Activated CD8-positive, alpha-beta memory T cell treated with anti-CD3 and anti-CD28 coated beads for 36 hours (primary cell): ENCODE results near the gene CHRNE. TPM values are rescaled to one million over a fixed set of nuclear protein-coding genes. Genes with fewer than 3 reads are reported as not detected.

Experiments used
- CTCF ChIA-PET: fragments of 350-600 bp; sonication (Branson Sonifier 250); formaldehyde crosslinking; loops from one replicate; lab custom pipeline; 2021; ENCODE audit warnings: antibody characterized with exemption; lab: Charles Lee
- POLR2A ChIA-PET: fragments of 350-600 bp; sonication (Branson Sonifier 250); formaldehyde crosslinking; loops from one replicate; lab custom pipeline; 2021; ENCODE audit warnings: antibody characterized with exemption; lab: Charles Lee
- total RNA-seq, 2 experiments: library from RNA; stranded (reverse); gene quantifications; one replicate each; pipeline ENCODE4 v1.2.3, GENCODE V29; 2021

Gene CHRNE
- total RNA-seq, 2 experiments from 2014 or later, result 0.38 to 0.42 TPM

DNA sequence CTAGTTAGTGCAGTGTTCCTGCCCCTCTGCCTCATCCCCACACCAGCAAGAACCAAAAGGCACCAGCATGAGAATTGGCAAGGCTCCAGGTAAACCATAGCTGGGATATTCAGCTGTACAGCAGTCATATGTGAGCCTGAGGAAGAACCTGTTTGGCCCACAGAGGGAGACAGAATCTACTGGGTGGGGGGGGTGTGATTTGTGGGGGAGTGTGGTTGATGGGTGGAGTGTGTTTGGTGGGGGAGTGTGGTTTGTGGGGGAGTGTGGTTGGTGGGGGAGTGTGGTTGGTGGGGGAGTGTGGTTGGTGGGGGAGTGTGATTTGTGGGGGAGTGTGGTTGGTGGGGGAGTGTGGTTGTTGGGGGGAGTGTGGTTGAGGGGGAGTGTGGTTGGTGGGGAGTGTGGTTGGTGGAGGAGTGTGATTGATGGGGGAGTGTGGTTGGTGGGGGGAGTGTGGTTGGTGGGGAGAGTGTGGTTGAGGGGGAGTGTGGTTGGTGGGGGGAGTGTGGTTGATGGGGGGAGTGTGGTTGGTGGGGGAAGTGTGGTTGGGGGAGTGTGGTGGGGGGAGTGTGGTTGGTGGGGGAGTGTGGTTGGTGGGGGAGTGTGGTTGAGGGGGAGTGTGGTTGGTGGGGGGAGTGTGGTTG is 50.2 kb downstream of the CHRNE start:
- CTCF ChIA-PET, result no interaction called here
- POLR2A ChIA-PET, result interaction anchor here (0.6 to 0.7 kb wide), 2 partner anchors 18 to 226 kb away, joined by 4 read pairs; partner anchors contain the start of gene ZFP3

DNA sequence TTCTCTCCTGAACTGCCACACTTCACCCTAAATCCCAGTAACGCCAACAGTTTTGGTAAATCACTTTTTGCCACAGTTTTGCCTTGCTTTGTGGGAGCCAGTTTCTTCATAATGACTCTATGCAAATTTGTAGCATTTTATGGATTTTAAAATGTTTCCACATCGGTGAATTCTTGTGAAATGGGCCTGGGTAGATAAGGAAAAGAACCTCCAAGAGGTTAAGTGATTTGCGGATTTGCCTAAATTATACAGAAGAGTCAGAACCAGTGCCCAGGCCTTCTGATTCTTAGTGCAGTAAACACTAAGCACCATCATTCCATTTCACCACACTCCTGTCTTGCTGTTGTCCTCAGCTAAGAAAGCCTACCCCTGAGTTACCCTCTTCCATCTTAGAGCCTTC is 51.8 kb downstream of the CHRNE start:
- POLR2A ChIA-PET, result no interaction called here
- CTCF ChIA-PET, result interaction anchor here (1.0 kb wide), 1 partner anchor 141 kb away, joined by 3 read pairs; no protein-coding TSS in a partner anchor

DNA sequence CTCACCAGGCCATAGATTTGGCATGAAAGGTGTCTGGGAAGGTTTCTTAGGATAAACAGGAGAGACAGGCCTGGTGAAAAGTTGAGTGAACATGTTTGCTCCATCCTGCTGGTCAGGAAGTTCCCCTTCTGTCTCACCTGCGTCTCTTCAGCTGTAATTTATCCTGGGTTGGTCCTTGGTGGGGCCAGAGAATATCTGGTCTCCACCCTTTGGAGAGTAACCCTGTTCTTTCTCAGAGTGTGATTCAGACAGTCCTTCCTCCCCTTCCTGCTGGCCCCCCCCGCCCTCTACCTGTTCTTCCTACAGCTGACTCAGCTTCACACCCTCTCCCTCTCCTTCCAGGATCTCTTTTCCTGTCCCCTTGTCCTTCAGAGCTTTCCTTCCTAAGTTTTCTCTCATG is 52.7 kb downstream of the CHRNE start:
- ChIA-PET POLR2A (no interaction called here), CTCF (no interaction called here)

DNA sequence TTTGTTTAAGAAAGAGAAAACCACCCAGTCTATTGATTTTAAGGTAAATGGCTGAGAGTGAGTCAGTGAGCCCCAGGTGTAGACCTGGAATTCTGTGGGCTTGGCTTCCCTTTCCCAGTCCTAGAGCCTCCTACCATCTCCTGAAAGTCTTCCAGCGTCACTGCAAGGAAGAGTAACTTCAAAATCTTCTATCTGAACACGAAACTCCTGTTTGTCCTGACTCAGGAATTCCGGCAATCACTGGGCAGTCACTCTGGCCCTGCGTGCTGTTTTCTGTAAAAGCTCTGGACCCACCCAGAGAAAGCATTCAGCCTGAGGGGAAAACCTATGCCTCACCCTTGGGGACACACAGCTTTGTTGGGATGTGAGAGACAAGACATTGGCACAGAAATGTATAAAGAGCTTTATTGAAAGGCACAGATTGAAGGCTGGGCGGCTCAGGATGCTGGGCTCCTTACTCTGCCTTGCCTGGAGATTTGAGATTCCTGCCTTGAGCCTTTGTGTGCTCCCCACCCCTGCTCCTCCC is 53.8 kb downstream of the CHRNE start:
- CTCF ChIA-PET, result no interaction called here
- POLR2A ChIA-PET, result no interaction called here

Other genes starting within 250 kb of the CHRNE start
- gene PELP1, start 199.0 kb downstream of the CHRNE start, total RNA-seq, result 100 to 1,000 TPM; 118 to 119 TPM
- gene ARRB2, start 192.5 kb downstream of the CHRNE start, total RNA-seq, result 100 to 1,000 TPM; 183 to 193 TPM
- 10 to 100 TPM; 22.1 to 22.9 TPM for gene MED11, start 171.7 kb downstream of the CHRNE start, total RNA-seq
- gene ZMYND15, start 163.3 kb downstream of the CHRNE start, total RNA-seq, result not detected
- 1 to 10 TPM; 1.6 to 1.7 TPM for gene CXCL16, start 163.2 kb downstream of the CHRNE start, total RNA-seq
- gene TM4SF5, start 131.2 kb downstream of the CHRNE start, total RNA-seq, result not detected
- under 1 TPM; 0.29 to 0.32 TPM for gene VMO1, start 116.7 kb downstream of the CHRNE start, total RNA-seq
- gene GLTPD2, start 114.1 kb downstream of the CHRNE start, total RNA-seq, result not detected
- 100 to 1,000 TPM; 183 to 184 TPM for gene PSMB6, start 106.9 kb downstream of the CHRNE start, total RNA-seq
- gene PLD2, start 95.9 kb downstream of the CHRNE start, total RNA-seq, result 10 to 100 TPM in 1 of 2 experiments, 1 to 10 TPM in 1; 10.0 to 12.6 TPM
- 10 to 100 TPM; 46.8 to 48.5 TPM for gene MINK1, start 69.8 kb downstream of the CHRNE start, total RNA-seq
- 1 to 10 TPM; 2.8 to 3.2 TPM for gene C17orf107, start 3.6 kb downstream of the CHRNE start, total RNA-seq
- not detected for gene GP1BA, start 29.2 kb upstream of the CHRNE start, total RNA-seq
- gene SLC25A11, start 36.9 kb upstream of the CHRNE start, total RNA-seq, result 10 to 100 TPM; 91.7 to 92.9 TPM
- 100 to 1,000 TPM; 179 to 192 TPM for gene RNF167, start 37.2 kb upstream of the CHRNE start, total RNA-seq
- 1,000 to 10,000 TPM; 1,847 to 1,866 TPM for gene PFN1, start 45.4 kb upstream of the CHRNE start, total RNA-seq
- gene ENO3, start 48.0 kb upstream of the CHRNE start, total RNA-seq, result 10 to 100 TPM; 28.2 to 31.5 TPM
- 10 to 100 TPM; 64.0 to 64.8 TPM for gene SPAG7, start 64.7 kb upstream of the CHRNE start, total RNA-seq
- 100 to 1,000 TPM; 120 to 125 TPM for gene CAMTA2, start 84.6 kb upstream of the CHRNE start, total RNA-seq
- under 1 TPM; 0.30 to 0.31 TPM for gene INCA1, start 94.4 kb upstream of the CHRNE start, total RNA-seq
- 10 to 100 TPM; 72.7 to 77.3 TPM for gene KIF1C, start 94.9 kb upstream of the CHRNE start, total RNA-seq
- under 1 TPM; 0.21 to 0.32 TPM for gene SLC52A1, start 132.3 kb upstream of the CHRNE start, total RNA-seq
- gene ZFP3, start 175.4 kb upstream of the CHRNE start, total RNA-seq, result 1 to 10 TPM; 2.6 to 2.7 TPM
- 10 to 100 TPM; 23.9 to 24.8 TPM for gene ZNF232, start 208.8 kb upstream of the CHRNE start, total RNA-seq
- gene USP6, start 212.9 kb upstream of the CHRNE start, total RNA-seq, result under 1 TPM; 0.04 TPM